AG10803 (cell line): ENCODE measurements around the gene HOXA7.
A peak's percentile ranks its signal among the peaks of the same experiment; 100 is the strongest.

Source experiments
- DNase-seq: peaks from one replicate; pipeline ENCODE4 v3.0.0; 2010; ENCODE audit warnings: low read depth
- H3K4me3 ChIP-seq: 2 replicates; pipeline ENCODE4 v1.5.1; 2011; ENCODE audit warnings: mild to moderate bottlenecking, low read length, control low read depth
- TF ChIP-seq, protein P1 (sequence below): conservative IDR thresholded peaks from 2 replicates; pipeline ENCODE4 v1.5.1; 2011; ENCODE audit warnings: mild to moderate bottlenecking, low read length, control low read depth, inconsistent platforms

The HOXA7 gene

DNA sequence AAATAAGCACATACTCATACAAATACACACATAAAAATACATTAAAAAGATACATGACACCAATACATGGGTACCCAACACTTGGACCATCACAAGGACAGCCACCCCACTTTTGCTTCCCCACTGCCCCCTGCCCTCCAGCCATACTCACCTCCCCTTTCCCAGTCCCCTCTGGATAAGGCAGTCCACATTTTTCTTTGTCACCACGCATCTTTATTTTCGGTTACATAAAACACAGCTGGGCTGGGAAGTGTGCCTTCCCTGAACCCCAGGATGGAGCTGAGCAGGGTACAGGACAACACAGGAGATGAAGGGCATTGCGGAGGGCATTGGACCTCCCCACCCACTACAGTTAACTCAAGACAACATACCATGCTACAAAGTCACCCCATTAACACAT lies 2.9 kb downstream of the HOXA7 start:
- DNase-seq, result no peak
- no peak overlapping the region for H3K4me3 ChIP-seq
- TF ChIP-seq, protein P1, sequence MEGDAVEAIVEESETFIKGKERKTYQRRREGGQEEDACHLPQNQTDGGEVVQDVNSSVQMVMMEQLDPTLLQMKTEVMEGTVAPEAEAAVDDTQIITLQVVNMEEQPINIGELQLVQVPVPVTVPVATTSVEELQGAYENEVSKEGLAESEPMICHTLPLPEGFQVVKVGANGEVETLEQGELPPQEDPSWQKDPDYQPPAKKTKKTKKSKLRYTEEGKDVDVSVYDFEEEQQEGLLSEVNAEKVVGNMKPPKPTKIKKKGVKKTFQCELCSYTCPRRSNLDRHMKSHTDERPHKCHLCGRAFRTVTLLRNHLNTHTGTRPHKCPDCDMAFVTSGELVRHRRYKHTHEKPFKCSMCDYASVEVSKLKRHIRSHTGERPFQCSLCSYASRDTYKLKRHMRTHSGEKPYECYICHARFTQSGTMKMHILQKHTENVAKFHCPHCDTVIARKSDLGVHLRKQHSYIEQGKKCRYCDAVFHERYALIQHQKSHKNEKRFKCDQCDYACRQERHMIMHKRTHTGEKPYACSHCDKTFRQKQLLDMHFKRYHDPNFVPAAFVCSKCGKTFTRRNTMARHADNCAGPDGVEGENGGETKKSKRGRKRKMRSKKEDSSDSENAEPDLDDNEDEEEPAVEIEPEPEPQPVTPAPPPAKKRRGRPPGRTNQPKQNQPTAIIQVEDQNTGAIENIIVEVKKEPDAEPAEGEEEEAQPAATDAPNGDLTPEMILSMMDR, result no peak

DNA sequence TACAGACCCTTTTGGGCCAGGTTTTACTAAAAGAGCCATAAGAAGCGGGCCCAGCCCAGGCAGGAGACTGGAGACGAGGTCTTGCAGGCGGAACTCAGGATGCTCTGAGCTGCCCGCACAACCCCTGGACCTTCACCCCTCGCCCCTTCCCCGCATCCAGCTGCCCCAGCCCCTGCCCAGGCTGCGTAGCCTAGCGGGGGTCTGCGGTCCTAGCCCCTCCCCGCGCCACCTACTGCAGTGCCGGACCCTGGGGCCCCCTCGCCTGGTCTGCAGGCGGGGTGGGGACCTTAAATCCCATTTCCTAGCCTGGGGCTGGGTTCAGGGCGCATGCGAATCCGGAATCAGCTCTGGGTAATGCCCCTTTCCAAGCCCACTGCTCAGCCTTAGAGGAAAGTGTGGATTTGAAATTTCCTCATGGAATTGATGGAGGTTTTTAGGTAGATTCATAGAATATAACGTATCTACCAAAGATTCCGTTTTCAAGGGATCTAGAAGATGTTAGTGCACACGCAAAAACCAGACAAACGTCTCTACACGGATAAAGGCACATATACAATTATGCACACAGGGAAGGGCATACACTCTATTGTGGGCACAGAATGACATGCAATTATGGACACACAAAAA lies 3.5 kb downstream of the HOXA7 start:
- no peak for DNase-seq
- peak overlapping the region; percentile 84 for H3K4me3 ChIP-seq
- TF ChIP-seq, protein P1, result no peak

DNA sequence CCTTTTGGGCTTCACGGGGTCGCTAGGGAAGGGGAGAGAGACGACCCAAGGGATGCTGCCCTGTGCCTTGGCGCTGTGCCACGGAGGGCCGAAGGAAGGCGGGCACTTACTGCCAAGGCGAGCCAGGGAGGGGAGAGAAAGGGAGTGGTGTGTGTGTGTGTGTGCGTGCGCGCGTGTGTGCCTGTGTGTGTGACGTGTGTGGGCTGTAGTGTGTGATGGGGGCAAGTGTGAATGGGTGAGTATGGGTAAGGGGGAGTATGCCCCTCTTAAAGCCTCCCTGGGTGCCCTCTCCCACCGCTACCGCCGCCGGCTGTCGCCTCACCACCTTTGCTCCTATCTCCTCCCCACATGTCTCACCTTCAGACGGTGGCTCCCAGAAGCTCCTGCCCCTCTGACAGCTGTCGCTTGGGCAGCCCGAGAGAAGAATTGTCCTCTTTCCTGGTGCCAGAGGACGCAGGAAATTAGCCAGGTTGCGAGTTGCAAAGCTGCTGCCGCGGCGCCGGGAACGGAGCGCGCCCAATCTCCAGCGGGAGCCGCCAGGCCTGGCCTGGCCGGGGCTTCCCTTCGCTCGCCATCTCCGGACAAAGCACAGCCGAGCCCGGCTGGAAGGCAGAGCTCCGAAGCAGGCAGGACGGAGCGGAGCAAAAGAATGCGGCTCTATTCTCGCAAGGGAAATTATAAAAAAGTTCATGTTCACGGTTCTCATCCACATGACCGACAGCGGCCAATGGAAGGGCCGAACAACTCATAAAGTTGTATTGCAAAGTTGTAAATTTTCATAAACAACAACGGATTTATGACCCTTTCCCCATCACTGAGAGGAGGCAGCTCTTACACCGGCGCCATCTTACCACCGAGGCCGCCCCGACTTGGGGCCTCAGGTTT lies 4.3 kb downstream of the HOXA7 start, which contains the start of gene HOXA3:
Gene HOXA3, minus strand, starts transcription at position 653 of the 885 bp plus-strand sequence. CDS start 41,943 bp downstream, outside the sequence.
- TF ChIP-seq, protein P1, result no peak
- peak; percentile 84 for DNase-seq
- peak within 1 kb of the TSS; percentile 84 for H3K4me3 ChIP-seq

DNA sequence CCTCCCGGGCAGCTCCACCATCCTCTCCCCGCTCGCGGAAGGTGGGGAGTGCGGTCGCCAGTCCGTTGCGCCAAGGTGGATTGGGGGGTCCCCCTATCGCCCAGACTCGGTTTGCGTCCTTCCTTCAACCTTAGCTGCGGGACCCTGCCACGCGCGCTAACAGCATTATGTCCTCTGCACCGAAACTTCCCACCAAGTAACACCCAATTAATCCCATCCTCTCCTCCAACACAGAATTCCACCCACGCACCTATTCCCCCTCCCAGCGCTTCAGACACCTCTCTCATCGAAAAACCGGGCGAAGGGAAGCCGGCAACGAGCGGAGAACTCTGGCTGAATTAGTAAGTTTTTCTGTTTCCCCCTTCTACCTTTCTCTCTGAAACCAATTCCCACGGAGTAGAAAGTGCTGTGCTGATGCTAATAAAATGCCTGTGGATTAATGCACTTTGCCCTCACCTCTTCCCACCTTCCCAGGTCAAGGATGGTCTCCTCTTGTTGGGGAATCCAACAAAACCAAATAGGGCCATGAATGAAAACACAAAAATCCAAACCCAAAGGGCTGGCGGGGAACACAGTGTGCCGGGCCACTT lies 5.0 kb downstream of the HOXA7 start:
- DNase-seq, result no peak
- TF ChIP-seq, protein P1, result peak; percentile 18; the same call in 1 of the 2 replicates
- peak overlapping the region; percentile 84 for H3K4me3 ChIP-seq

DNA sequence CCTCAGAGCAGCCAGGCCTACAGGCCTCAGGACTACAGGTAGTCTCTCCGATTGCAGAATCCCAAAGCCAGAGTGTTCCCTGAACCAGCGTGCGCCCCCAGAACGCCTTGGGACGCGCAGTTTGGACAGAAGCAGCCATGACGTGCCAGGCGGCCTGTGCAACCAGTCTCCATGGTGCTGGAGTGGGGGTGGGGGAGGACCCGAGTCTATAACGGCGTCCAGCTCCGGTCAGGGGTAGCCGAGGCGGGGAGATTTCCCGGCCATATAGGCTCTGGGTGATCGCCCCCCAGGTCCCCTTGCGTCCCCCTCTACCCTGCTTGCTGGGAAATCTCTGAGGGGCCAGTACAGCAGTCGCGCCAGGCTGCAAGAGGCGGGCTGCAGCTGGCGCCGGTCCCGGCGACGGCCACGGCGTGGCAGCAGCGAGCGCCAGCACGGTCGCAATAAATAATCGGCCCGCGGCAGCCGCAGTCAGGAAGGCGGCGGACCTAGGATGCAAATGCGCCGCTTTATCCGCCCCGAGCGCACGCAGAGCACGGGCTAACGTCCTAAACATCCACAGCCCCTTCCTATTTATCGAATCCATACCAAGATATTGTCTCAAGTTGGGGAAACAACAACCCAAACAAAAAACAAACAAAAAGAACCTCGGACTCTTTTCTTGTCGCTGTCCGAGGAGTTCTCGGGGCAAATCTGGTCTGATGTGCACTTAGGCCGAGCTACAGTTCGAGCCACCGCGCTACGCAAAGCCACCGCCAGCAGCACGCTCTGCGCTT lies 5.7 kb downstream of the HOXA7 start:
- DNase-seq, result peak; percentile 80
- H3K4me3 ChIP-seq, result peak overlapping the region; percentile 84
- TF ChIP-seq, protein P1, result peak; percentile 60

DNA sequence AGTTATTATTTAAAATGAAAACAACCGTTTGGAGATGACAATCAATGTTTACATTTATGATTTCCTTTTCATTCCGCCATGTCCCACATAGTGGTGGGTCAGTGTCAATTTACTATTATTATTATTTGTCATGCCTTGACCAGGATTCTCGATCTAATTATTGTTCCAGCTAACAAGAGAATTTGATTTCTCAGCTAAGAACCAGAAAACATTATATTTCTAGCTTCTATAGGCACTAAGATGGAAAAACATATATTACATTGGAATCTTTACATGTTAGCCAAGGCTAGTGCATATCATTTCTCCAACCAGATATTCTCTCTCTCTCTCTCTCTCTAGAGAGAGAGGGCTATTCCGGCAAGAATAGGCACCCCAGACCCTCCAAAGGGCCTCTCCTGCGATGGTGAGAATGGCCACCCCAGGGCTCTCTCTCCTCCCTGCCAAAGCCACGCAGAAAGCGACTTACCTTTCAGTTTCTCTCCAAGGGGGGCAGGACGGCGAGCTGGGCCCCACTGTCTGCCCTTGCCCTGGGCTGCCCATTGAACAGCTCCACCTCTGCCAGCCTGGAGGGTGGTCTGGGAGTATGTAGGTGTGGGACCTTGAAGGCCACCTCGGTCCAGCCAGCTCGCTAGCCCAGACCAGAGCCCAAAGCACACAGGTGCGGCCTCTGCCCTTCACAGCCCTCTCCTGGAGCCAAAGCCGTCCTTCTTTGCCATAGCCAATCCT lies 6.5 kb downstream of the HOXA7 start:
- TF ChIP-seq, protein P1, result no peak
- peak overlapping the region; percentile 84 for H3K4me3 ChIP-seq
- DNase-seq, result no peak
